ENCODE data around the gene SETD6. TPM values are rescaled to one million over a fixed set of nuclear protein-coding genes. Genes with fewer than 3 reads are reported as not detected.
A peak's percentile ranks its signal among the peaks of the same experiment; 100 is the strongest.

The SETD6 gene
- total and polyA plus RNA-seq, 2 of the 13 experiments (the other 11 are each of a cell fraction or from before 2014, with no cell fraction given) = 24.0 to 25.7 TPM

DNA sequence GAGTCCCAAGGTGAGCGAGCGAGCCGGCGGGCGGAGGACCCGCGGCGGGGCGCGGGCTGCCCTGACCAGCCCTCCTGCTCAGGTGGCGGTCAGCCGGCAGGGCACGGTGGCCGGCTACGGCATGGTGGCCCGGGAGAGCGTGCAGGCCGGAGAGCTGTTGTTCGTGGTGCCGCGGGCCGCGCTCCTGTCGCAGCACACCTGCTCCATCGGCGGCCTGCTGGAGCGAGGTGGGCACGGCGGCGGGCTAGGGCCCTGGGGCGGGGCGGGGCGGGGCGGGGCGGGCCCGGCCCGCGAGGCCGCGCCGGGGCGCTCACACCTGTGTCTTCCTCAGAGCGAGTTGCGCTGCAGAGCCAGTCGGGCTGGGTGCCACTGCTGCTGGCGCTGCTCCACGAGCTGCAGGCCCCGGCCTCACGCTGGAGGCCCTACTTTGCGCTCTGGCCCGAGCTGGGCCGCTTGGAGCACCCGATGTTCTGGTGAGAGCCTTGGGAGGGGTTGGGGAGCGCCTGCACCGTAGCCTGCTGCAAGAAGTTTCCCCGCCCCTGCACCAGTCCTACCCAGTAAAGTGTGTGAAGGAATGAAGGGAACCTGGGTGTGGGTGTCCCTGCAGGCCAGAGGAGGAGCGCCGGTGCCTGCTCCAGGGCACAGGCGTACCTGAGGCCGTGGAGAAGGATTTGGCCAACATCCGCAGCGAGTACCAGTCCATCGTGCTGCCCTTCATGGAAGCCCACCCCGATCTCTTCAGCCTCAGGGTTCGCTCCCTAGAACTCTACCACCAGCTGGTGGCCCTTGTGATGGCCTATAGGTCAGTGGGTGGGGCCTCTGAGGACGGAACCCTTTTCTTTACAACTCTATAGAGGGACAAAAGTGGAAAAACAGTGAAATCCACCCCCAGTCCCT, 802 bp downstream of the SETD6 start (continued):
- TF ChIP-seq, protein P1, sequence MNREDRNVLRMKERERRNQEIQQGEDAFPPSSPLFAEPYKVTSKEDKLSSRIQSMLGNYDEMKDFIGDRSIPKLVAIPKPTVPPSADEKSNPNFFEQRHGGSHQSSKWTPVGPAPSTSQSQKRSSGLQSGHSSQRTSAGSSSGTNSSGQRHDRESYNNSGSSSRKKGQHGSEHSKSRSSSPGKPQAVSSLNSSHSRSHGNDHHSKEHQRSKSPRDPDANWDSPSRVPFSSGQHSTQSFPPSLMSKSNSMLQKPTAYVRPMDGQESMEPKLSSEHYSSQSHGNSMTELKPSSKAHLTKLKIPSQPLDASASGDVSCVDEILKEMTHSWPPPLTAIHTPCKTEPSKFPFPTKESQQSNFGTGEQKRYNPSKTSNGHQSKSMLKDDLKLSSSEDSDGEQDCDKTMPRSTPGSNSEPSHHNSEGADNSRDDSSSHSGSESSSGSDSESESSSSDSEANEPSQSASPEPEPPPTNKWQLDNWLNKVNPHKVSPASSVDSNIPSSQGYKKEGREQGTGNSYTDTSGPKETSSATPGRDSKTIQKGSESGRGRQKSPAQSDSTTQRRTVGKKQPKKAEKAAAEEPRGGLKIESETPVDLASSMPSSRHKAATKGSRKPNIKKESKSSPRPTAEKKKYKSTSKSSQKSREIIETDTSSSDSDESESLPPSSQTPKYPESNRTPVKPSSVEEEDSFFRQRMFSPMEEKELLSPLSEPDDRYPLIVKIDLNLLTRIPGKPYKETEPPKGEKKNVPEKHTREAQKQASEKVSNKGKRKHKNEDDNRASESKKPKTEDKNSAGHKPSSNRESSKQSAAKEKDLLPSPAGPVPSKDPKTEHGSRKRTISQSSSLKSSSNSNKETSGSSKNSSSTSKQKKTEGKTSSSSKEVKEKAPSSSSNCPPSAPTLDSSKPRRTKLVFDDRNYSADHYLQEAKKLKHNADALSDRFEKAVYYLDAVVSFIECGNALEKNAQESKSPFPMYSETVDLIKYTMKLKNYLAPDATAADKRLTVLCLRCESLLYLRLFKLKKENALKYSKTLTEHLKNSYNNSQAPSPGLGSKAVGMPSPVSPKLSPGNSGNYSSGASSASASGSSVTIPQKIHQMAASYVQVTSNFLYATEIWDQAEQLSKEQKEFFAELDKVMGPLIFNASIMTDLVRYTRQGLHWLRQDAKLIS (CRISPR knock-in tag; IDR thresholded peaks at IDR 0.05) = no peak
- TF ChIP-seq, protein P2, sequence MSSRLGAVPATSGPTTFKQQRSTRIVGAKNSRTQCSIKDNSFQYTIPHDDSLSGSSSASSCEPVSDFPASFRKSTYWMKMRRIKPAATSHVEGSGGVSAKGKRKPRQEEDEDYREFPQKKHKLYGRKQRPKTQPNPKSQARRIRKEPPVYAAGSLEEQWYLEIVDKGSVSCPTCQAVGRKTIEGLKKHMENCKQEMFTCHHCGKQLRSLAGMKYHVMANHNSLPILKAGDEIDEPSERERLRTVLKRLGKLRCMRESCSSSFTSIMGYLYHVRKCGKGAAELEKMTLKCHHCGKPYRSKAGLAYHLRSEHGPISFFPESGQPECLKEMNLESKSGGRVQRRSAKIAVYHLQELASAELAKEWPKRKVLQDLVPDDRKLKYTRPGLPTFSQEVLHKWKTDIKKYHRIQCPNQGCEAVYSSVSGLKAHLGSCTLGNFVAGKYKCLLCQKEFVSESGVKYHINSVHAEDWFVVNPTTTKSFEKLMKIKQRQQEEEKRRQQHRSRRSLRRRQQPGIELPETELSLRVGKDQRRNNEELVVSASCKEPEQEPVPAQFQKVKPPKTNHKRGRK (CRISPR knock-in tag; IDR thresholded peaks at IDR 0.05) = no peak
- TF ChIP-seq, protein P3, sequence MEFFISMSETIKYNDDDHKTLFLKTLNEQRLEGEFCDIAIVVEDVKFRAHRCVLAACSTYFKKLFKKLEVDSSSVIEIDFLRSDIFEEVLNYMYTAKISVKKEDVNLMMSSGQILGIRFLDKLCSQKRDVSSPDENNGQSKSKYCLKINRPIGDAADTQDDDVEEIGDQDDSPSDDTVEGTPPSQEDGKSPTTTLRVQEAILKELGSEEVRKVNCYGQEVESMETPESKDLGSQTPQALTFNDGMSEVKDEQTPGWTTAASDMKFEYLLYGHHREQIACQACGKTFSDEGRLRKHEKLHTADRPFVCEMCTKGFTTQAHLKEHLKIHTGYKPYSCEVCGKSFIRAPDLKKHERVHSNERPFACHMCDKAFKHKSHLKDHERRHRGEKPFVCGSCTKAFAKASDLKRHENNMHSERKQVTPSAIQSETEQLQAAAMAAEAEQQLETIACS (CRISPR knock-in tag; IDR thresholded peaks at IDR 0.05) = no peak; the same call in 1 of the 2 replicates
- TF ChIP-seq, protein P4, sequence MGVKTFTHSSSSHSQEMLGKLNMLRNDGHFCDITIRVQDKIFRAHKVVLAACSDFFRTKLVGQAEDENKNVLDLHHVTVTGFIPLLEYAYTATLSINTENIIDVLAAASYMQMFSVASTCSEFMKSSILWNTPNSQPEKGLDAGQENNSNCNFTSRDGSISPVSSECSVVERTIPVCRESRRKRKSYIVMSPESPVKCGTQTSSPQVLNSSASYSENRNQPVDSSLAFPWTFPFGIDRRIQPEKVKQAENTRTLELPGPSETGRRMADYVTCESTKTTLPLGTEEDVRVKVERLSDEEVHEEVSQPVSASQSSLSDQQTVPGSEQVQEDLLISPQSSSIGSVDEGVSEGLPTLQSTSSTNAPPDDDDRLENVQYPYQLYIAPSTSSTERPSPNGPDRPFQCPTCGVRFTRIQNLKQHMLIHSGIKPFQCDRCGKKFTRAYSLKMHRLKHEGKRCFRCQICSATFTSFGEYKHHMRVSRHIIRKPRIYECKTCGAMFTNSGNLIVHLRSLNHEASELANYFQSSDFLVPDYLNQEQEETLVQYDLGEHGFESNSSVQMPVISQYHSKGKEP (CRISPR knock-in tag; IDR thresholded peaks at IDR 0.05) = no peak
- TF ChIP-seq CREB1 (IDR thresholded peaks at IDR 0.05) (no peak), CREB1 (CRISPR knock-in tag; IDR thresholded peaks at IDR 0.05) (no peak), MYC (CRISPR knock-in tag; IDR thresholded peaks at IDR 0.05; ENCODE audit: borderline replicate concordance) (no peak), YEATS2 (CRISPR knock-in tag; IDR thresholded peaks at IDR 0.05; ENCODE audit: borderline replicate concordance) (no peak), ZSCAN20 (CRISPR knock-in tag; IDR thresholded peaks at IDR 0.05; ENCODE audit: borderline replicate concordance) (no peak), TMF1 (CRISPR knock-in tag; IDR thresholded peaks at IDR 0.05; ENCODE audit: low read depth) (no peak), ZNF564 (CRISPR knock-in tag; IDR thresholded peaks at IDR 0.05) (no peak; the same call in 1 of the 2 replicates), SRY (CRISPR knock-in tag; IDR thresholded peaks at IDR 0.05) (0 out of 2 replicates have a peak, but pooled peaks have one; percentile 2), GABPB1 (CRISPR knock-in tag; IDR thresholded peaks at IDR 0.05) (no peak), HMG20A (CRISPR knock-in tag; IDR thresholded peaks at IDR 0.05; ENCODE audit: borderline replicate concordance) (no peak), MYNN (CRISPR knock-in tag; IDR thresholded peaks at IDR 0.05; ENCODE audit: low read depth) (no peak), ZNF570 (CRISPR knock-in tag; IDR thresholded peaks at IDR 0.05; ENCODE audit: borderline replicate concordance) (no peak), PRMT3 (CRISPR knock-in tag; IDR thresholded peaks at IDR 0.05; ENCODE audit: borderline replicate concordance, low read depth) (no peak; the same call in 1 of the 2 replicates), PCBP2 (optimal IDR thresholded peaks at IDR 0.05; ENCODE audit: low read depth, low read length, poor library complexity, severe bottlenecking) (no peak), SATB2 (CRISPR knock-in tag; IDR thresholded peaks at IDR 0.05) (no peak; the same call in 1 of the 2 replicates), JARID2 (CRISPR knock-in tag; IDR thresholded peaks at IDR 0.05; ENCODE audit: insufficient replicate concordance) (no peak), BRD4 (CRISPR knock-in tag; IDR thresholded peaks at IDR 0.05) (no peak)

Measured in HepG2 (cell line).